CD4-positive, alpha-beta T cell treated with Interleukin-15 for 4 hours (primary cell): ENCODE measurements around the gene EHMT1.
"Not testable (repeated sequence)": the region's sequence is repeated elsewhere in the genome, so short reads cannot be mapped to it uniquely, and the experiment has no call there.

Source experiments
- DNase-seq: peaks from one replicate; pipeline ENCODE4 v3.0.0-alpha.2; 2020; ENCODE audit warnings: low spot score

EHMT1 gene

DNA sequence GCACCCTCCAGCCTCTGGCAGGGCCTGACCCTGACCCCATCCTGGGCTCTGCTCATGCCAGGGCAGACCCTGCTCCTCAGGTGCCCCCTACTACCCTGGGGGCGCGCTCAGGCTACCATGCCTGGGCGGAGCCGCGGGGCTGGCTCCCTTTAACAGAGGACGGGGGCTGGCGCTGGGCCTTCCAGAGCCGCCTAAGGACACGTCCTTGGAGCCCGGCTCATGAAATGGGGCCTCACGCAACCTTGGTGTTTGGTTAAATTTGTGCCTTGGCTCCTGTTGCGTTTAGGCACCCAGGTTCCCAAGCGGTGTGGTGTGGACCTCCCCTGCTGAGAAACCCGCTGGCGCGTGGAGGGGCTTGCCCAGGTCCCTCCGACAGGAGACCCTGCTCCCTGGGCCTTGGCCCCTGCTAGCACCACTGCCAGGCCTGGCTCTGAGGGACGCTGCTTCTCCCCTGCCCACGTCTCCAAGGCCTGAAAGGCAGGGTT, 3.4 kb upstream of the EHMT1 start:
- DNase-seq, result no peak

DNA sequence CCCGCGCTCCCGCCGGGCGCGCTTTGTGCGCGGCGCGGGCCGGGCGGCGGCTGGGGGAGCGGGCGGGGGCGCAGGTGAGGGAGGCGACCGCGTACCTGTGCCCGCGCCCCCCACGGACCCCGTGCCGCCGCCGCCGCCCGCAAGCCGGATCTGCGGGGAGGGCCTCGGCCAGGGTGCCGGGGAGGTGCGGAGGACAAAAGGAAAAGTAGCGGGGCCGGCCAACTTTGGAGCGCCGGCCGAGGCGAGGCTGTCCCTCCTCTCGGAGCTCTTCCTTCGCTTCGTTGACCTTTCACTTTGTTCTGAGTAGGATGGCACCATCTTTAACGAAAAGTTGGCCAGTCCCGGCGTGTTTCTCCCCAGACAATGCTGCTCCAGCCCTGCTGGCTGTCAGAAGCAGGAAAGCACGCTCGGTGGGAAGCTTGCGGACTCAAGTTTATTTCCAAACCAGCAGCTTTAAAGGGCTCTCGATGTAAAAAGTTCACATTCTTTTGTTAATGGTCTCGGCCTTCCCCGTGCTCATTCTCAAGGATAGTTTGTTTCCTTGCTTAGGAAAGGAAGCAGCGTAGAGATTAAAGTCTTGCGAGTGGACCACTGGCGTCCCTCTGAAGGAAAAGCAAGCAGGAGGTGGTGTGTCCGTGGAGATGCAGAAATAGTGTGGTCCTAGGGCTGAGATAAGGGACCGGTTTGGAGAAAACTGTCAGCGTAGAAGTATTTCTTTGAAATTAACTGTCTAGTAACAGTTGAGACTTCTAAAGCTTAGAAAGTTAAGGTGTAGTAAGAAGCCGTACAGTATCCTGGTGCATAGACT, 639 bp downstream of the EHMT1 start:
- no peak for DNase-seq

DNA sequence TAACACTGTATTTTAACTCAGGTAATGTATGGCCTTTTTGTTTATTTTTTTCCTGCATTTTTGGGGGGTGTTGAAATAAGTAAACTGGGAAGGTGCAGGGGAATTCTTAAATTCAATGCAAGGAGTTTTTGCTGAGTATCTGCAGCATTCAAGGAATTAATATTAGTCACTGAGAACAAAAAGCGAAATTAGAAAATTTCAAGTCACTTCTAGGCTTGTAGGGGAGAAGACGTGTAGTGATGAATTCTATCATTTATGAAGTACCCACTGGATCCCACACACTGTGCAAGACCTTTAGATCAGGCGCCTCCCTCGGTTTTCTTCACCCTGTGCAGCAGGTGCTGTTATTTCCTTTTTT, 1.2 kb downstream of the EHMT1 start:
- no peak for DNase-seq

DNA sequence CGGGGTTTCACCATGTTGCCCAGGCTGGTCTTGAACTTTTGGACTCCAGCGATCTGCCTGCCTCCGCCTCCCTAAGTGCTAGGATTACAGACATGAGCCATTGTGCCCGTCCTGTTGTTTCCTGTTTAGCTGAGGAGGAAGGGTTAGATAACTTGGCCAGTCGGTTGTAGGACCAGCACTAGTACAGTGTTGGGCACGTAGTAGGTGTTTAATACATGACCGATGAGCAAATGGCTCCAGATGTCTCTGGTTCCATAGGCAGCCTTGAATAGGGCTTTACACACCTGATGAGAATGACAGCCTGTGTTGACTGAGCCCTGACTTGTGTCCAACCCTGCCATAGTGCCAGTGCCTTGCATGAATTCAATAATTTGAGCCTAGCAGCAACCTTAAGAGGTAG, 1.8 kb downstream of the EHMT1 start:
- no peak for DNase-seq

DNA sequence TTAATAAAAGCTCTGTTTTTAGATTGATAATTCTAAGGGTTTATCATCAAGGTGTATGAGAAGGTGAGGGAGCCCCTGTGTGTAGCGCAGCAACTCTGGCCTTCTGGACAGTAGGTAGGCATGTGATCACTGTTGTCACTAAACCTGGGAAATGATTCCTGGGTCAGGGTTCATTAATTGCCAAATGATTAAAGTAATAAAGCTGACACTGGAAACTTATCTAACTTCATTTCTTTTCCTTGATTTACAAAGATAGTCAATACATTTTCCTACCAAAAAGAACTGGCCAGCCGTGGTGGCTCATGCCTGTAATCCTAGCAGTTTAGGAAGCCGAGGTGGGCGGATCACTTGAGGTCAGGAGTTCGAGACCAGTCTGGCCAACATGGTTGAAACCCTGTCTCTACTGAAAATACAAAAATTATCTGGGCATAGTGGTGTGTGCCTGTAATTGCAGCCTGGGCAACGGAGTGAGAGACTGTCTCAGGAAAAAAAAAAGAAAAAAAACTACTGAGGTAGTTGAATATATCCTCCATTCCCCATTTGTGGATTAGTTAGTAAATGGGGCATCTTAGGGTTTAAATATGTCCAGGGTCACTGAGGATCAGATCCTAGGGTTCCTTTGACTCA, 2.4 kb downstream of the EHMT1 start:
- no peak for DNase-seq

DNA sequence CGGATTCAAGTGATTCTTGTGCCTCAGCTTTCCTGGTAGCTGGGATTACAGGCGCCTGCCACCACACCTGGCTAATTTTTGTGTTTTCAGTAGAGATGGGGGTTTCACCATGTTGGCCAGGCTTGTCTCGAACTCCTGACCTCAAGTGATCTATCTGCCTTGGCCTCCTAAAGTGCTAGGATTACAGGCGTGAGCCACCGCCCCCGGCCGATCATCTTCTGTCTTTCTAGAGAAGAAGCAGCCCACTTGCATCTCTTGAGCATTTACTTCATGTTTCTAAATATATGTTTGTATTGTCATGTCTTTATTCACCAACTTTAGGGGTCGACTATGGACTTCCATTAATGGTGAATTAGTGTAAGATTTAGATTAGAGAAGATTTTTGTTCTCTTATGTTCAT, 3.4 kb downstream of the EHMT1 start:
- DNase-seq, result not testable (repeated sequence)

DNA sequence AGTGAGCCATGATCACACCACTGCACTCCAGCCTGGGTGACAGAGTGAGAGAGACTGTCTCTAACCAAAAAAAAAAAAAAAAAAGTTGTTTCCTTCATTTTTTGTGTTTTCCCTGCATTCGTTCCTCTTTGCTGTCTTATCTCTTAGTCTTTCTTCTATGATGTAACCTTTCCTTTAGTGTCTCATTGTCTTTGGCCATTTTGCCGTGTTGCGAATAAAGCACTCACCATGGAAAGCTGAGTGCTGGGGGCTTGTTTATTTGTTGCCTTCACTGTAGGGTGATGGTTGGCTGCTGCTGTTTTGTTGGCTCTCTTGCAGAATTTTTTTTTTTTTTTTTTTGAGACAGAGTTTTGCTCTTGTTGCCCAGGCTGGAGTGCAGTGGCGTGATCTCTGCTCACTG, 7.7 kb downstream of the EHMT1 start:
- no peak for DNase-seq

DNA sequence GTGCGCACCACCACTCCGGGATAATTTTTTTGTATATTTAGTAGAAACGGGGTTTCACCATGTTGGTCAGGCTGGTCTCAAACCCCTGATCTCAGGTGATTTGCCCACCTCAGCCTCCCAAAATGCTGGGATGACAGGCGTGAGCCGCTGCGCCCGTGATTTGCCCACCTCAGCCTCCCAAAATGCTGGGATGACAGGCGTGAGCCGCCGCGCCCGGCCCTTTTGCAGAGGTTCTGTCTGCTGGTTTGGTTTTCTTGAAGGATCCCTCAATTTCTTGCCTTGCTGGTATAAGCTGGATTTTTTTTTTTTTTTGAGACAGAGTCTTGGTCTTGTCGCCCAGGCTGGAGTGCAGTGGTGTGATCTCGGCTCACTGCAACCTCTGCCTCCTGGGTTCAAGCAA, 8.6 kb downstream of the EHMT1 start:
- not testable (repeated sequence) for DNase-seq

DNA sequence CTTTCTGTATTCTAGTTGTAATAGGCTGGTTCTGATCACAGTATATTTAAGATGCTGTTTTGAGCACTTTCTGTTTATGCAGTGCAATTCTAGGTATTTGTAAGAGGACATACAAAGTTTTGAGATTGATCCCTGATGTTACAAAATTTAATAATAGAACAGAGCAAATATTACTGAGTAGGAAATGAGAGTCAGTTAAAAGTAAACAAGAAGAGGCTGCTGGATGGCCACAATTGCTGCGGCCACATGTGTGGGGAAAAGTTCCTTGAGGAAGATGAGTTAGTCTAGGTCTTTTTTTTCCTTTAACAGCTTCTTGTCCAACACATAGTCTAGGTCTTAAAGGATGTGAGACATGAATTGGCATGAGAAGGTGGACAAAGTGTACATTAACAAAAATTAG, 11.3 kb downstream of the EHMT1 start:
- no peak for DNase-seq

DNA sequence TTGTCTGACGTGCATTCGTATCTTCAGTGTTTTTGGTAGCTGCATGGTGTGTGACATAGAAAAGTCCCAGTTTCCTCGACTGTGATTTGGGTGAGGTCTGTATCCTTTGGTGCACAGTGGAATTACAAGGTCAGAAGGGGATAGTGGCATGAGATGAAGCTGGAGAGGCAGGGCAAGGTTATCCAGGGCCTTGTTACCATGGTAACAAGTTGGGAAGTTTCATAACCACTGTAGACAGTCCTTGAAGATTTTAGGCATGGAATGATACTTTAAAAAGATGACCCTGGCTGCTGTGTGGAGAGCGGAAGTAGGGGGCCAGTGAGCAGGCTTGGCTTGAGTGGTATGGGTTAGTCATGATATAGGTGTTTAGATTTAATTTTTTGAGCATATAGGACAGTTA, 11.9 kb downstream of the EHMT1 start:
- DNase-seq, result no peak

DNA sequence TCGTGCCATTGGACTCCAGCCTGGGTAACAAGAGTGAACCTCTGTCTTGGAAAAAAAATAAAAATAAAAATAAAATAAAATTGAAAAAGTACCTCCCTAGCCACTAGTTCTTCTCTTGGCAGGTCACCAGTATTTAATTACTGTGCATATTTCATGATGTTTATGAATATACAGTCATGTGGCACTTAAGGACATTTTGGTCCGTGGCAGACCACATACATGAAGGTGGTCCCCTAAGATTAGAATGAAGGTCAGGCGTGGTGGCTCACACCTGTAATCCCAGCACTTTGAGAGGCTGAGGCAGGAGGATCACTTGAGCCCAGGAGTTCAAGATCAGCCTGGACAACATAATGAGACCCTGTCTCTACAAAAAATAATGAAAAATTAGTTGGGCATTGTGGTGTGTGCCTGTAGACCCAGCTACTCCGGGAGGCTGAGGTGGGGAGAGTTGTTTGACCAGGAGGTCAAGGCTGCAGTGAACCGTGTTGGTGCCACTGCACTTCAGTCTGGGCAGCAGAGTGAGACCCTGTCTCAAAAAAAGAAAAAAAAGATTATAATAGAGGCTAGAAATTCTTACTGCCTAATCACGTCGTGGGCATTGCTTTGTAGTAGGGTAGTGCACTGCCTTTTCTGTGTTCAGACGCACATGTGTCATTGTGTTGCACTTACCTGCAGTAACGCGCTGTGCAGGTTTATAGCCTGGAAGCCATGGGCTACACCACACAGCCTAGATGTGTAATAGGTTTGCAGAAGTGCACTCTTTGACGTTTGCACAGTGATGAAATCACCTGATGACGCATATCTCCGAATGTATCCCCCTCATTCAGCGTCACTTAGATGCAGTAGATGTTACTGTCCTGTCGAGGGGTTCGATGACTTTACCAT, 12.8 kb downstream of the EHMT1 start:
- DNase-seq, result no peak

DNA sequence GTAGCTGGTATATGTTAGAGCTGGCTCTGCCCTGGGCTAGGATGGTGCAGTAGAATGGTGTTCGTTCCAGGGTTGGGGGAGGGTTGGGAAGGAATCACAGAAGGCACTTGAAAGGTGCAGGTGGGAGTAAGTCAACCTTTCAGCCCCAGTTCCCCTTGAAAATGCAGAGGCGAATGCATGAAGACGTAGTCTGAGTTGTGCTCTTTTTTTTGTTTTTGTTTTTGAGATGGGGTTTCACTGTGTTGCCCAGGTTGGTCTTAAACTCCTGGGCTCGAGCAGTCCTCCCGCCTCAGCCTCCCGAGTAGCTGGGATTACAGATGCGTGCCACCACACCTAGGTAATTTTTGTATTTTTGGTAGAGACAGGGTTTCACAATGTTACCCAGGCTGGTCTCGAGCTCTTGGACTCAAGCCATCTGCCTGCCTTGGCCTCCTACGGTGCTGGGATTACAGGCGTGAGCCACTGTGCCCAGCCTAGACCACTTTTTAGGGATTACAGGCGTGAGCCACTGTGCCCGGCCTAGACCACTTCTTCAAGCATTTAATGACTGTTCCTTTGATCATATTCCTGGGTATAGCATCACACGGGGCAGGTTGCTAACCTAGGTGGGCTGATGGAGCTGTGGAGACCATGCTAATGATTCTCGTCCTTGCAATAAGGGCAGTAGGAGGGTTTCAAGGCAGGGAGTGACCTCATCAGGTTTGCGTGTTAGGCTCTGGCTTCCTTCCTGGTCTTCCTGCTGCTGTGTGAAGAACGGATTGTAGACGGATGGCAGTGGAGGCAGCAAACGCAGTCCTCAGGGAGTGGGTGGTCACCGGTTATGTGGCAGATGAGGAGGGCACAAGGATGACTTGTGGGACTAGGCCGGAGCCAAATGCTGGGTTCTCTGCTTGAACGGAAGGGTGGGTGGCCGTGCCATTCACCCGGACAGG, 13.7 kb downstream of the EHMT1 start:
- no peak for DNase-seq

DNA sequence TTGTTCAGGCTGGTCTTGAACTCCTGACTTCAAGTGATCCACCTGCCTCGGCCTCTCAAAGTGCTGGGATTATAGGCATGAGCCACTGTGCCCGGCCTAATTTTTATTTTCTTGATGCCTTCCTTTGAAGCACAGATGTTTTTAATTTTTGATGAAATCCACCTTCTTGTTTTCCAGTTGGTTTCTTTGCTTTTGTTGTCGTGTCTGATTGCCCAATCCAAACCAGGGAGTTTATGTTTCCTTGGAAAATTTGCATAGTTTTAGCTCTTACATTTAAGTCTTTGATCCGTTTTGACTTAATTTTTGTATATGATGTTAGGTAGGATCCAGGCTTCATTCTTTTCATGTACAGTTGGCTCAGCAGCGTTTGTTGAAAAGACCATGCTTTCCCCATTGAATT, 15.2 kb downstream of the EHMT1 start:
- no peak for DNase-seq

DNA sequence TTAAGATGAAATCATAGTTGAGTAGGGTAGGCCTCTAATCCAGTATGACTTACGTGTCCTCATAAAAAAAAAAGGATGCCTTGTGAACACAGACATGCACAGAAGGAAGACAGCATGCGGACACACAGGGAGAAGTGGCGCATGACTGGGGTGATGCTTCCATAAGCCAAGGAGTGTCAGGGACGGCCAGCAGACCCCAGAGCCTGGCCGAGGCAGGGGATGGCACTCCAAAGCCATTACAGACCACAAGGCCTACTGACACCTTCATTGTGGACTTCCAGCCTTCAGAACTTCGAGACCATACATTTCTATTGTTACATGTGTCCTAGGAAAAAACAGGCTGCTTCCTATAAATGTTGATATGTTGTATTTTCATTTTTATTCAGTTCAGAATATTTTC, 19.9 kb downstream of the EHMT1 start:
- no peak for DNase-seq

DNA sequence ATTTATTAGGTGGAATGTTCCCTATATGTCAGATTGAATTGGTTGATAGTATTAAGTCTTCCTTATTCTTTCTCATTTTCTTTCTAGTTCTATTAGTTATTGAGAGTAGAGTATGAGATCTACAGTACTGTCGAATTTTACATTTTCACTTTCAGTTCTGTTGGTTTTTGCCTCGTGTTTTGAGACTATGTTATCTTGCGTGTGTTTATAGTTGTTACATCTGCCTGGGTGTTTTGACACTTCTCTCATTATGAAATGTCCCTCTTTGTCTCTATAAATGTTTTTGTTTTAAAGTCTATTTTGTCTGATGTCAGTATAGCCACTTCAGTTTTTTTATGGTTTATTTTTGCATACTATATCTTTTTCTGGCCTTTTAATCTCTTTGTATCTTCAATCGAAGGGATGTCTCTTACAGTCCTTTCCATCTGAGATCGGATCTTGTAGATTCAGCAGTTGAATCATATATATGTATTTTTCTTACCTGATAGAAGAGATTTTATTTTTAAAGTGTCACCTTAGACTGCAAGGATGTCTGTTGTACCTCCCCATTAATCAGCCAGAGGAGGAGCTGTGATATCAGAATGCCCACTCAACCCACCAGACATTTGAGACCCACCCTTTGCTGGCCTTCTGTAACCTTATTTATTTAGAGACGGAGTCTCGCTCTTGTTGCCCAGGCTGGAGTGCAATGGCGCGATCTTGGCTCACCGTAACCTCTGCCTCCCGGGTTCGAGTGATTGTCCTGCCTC, 20.7 kb downstream of the EHMT1 start:
- DNase-seq, result peak; percentile 34

DNA sequence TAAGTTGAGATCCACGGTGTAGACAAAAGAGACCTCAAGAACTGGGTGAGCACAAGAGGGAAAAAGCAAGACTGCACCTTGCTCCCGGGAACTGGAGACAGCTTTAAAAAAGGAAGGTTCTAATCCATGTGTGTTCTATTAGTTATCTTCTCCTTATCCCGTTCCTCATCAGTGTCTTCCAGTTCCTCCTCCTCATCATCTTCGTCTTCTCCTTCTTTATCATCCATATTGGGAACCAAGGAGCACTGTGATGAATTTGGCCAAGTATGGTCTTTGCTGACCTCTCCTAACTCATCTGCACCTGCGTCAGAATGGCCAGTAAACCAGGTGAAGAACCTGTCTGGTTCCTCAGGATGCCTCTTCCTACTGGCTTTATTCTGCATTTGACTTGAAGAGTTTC, 22.1 kb downstream of the EHMT1 start:
- no peak for DNase-seq

DNA sequence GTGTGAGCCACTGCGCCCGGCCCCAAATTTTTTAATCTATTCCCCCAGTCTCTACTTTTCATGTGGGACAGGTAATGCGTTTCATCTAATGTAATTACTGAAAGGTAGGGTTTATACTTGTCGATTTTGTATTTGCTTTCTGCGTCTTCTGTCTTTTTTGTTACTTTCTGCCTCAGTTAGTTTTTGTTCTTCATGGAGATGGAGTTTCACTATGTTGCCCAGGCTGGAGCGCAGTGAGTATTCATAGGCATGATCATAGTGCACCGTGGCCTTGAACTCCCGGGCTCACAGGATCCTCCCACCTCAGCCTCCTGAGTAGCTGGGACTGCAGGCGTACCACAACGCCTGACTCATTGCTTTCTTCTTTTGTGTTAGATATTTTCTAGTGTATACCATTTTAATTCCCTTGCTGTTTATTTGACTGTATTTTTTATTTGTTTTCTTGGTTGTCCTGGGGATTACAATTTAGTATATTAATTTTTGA, 23.4 kb downstream of the EHMT1 start:
- no peak for DNase-seq

DNA sequence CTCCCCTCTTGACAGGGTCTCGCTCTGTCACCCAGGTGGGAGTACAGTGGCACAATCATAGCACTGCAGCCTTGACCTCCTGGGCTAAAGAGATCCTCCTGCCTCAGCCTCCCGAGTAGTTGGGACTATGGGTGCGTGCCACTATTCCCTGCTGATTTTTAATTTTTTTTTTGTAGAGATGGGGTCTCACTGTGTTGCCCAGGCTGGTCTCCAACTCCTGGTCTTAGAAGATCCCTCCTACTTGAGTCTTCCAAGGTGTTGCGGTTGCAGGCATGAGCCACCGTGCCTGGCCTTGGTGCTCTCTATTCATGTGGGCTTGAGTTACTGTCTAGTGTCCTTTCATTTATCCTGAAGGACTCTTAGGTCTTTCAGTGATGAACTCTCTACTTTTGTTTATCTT, 24.1 kb downstream of the EHMT1 start:
- DNase-seq, result no peak

DNA sequence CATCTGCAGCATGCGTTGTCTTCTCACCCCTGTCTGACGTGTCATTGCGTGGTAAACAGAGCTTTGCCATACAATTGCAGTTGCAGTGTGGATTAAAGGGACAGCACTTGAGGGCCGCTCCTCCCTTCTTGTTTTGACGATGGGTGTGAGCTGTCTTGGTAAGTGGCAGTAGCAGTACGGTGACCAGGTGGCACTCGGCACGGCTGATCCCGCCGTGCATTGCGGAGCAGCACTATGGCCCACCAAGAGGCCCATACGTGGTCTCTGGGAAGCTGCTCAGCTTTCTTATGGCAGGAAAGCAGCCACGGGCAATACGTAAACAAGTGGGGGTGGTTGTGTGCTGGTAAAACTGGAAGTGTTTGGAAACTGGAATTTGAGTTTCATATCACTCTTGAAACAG, 25.1 kb downstream of the EHMT1 start:
- no peak for DNase-seq

DNA sequence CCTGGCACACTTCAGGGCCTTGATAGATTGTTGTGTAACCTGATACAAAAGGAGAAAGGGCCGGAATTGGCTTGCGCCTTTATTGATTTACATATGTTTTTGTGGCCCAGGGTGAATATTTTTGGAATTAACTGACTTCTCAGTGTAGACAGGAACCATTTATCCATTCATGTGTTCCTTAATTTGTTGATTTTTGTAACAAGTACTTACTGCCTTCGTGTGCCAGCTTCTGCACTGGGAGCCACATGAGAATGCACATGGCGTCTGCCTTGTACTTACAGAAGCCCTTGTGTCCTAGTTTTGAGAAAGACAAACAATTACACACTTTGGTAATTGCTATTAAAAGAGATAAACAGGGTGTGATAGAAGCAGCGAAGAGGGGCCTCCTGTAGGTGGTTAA, 26.4 kb downstream of the EHMT1 start:
- DNase-seq, result no peak

DNA sequence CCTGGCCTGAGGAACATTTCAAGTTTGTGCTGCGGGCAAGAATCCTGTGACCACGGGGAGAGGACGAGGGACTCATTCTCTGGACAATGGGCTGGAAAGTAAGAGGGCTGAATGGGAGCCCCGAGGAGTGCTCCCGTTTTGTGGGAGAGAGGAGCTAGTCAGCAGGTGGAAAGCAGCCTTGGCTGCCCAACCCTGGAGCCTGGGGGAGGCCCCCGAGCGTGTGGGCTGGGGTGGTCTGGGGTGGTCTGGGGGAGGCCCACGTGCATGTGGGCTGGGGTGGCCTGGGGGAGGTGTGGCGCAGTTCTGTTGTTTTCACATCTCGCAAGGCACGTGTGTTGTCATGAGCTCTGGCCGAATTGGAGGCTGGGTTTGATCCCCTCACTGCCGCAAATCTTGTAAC, 27.5 kb downstream of the EHMT1 start:
- DNase-seq, result no peak
